Measurements from ENCODE around the gene BRINP2.

- TF ChIP-seq CTCF (IDR thresholded peaks at IDR 0.05) (no peak), POLR2A (IDR thresholded peaks at IDR 0.05) (no peak), EP300 (IDR thresholded peaks at IDR 0.05) (no peak)
These were observed 36.1 kb downstream of the BRINP2 start for GRCh38 chr1:177206831-177207355.
